PC-9 (cell line): ENCODE data around the gene PSMB9. TPM values are rescaled to one million over a fixed set of nuclear protein-coding genes. Genes with fewer than 3 reads are reported as not detected.
"Not testable (repeated sequence)": the region's sequence is repeated elsewhere in the genome, so short reads cannot be mapped to it uniquely, and the experiment has no call there.

Experiments used
- BruUV-seq: library from RNA; stranded (reverse); fragments of 400-500 nt; replicated peaks from 2 replicates; lab custom pipeline; 2021; lab: Mats Ljungman, UMichigan
- CTCF ChIA-PET: fragments of 300-600 bp; sonication (Branson Sonifier 250); formaldehyde crosslinking; loops from one replicate; lab custom pipeline; 2022; ENCODE audit warnings: antibody characterized with exemption; lab: Charles Lee
- POLR2A ChIA-PET: fragments of 300-600 bp; sonication (Branson Sonifier 250); formaldehyde crosslinking; loops from one replicate; lab custom pipeline; 2022; ENCODE audit warnings: antibody characterized with exemption; ENCODE audit not compliant: unreplicated experiment; lab: Charles Lee
- DNase-seq, 2 experiments: peaks; one replicate each; pipeline versions ENCODE4 v3.0.0 to v3.0.0-alpha.2; 2015 to 2022; ENCODE audit warnings: mixed read lengths in 1 of 2
- H2AFZ ChIP-seq: fragments of 200-600 bp; sonication (generic); 2 replicates; pipeline ENCODE4 v1.8.1; 2017; ENCODE audit warnings: antibody characterized with exemption
- H3F3A ChIP-seq: fragments of 200-600 bp; sonication (generic); 2 replicates; pipeline ENCODE4 v1.8.1; 2017; ENCODE audit warnings: antibody characterized with exemption, mild to moderate bottlenecking, low read depth; ENCODE audit not compliant: insufficient read depth
- H3K27ac ChIP-seq: fragments of 200-600 bp; sonication (generic); 2 replicates; pipeline ENCODE4 v1.6.1; 2016; ENCODE audit warnings: mixed run types
- H3K27me3 ChIP-seq: fragments of 200-600 bp; sonication (generic); 2 replicates; pipeline ENCODE4 v1.6.1; 2016; ENCODE audit warnings: low read depth, mixed run types; ENCODE audit not compliant: insufficient read depth
- H3K36me3 ChIP-seq: fragments of 200-600 bp; sonication (generic); 2 replicates; pipeline ENCODE4 v1.6.1; 2016; ENCODE audit warnings: low read depth, mixed run types
- H3K4me1 ChIP-seq: fragments of 200-600 bp; sonication (generic); replicated peaks from 2 replicates; pipeline ENCODE4 v1.6.1; 2016; ENCODE audit warnings: mixed run types; ENCODE audit not compliant: insufficient read depth
- H3K4me2 ChIP-seq: fragments of 200-600 bp; sonication (generic); 2 replicates; pipeline ENCODE4 v1.6.1; 2017; ENCODE audit warnings: mixed run types
- H3K4me3 ChIP-seq: fragments of 200-600 bp; sonication (generic); 2 replicates; pipeline ENCODE4 v1.6.1; 2016; ENCODE audit warnings: mixed run types
- H3K79me2 ChIP-seq: fragments of 200-600 bp; sonication (generic); 2 replicates; pipeline ENCODE4 v1.6.1; 2017; ENCODE audit warnings: low read depth, mixed run types
- H3K9me2 ChIP-seq: fragments of 200-600 bp; sonication (generic); 2 replicates; pipeline ENCODE4 v1.8.1; 2017; ENCODE audit warnings: mild to moderate bottlenecking; ENCODE audit not compliant: insufficient read depth
- H3K9me3 ChIP-seq: fragments of 200-600 bp; sonication (generic); 2 replicates; pipeline ENCODE4 v1.8.1; 2016; ENCODE audit warnings: low read depth; ENCODE audit not compliant: insufficient read depth
- H4K20me1 ChIP-seq: fragments of 200-600 bp; sonication (generic); 2 replicates; pipeline ENCODE4 v1.8.1; 2017; ENCODE audit not compliant: insufficient read depth
- CTCF ChIP-seq: fragments of 200-600 bp; sonication (generic); conservative IDR thresholded peaks from 2 replicates; pipeline ENCODE4 v1.6.1; 2017; ENCODE audit warnings: mixed run types, antibody characterized with exemption, mild to moderate bottlenecking, moderate library complexity
- EZH2 ChIP-seq: fragments of 200-600 bp; sonication (generic); IDR thresholded peaks from 2 replicates; pipeline ENCODE4 v1.8.0; 2017; ENCODE audit warnings: antibody characterized with exemption, low read depth
- intact Hi-C: fragments of 100-400 bp; cut with micrococcal nuclease; formaldehyde crosslinking; loops from one replicate; pipeline ENCODE4 v1.10.0; 2022; ENCODE audit not compliant: unreplicated experiment
- total RNA-seq: library from RNA; stranded (reverse); gene quantifications from 2 replicates; pipeline ENCODE4 v1.2.3, GENCODE V29; 2021

The PSMB9 gene
- total RNA-seq, 1 experiment from 2014 or later: 37.6 TPM

- CTCF ChIA-PET: interaction anchor here (0.6 to 2.2 kb wide), 15 partner anchors 14 to 1143 kb away, joined by 3 to 49 read pairs (median 4); partner anchors contain the start of genes PSMB9, TAP1 and TAP2
- intact Hi-C loops: loop anchor here (1.0 to 10.0 kb wide), 6 partner anchors 30 to 1322 kb away; partner anchors contain the start of genes ATP6V1G2 and TAP2
- Histone ChIP-seq H3K4me1 (no peaks in the 10 kb centered on the region), H3K9me3 (no peaks in the 10 kb centered on the region), H3K27me3 (no peaks in the 10 kb centered on the region), H3F3A (no peaks in the 10 kb centered on the region), H3K4me2 (no peak overlapping the region), H3K4me3 (no peak overlapping the region), H3K79me2 (no peaks in the 10 kb centered on the region), H3K9me2 (no peaks in the 10 kb centered on the region), H2AFZ (no peak overlapping the region), H3K27ac (no peak overlapping the region), H3K36me3 (no peaks in the 10 kb centered on the region), H4K20me1 (no peaks in the 10 kb centered on the region)
- TF ChIP-seq EZH2 (no peak), CTCF (peak; percentile 95)
- POLR2A ChIA-PET: interaction anchor here (0.6 kb wide), 1 partner anchor 83 kb away, joined by 4 read pairs; no protein-coding TSS in a partner anchor
- DNase-seq: peak; percentile 55 to 67
- BruUV-seq: no TSS peak
Observed at GRCh38 chr6:32868257-32868788, 14.3 kb downstream of the PSMB9 start.

GRCh38 chr6:32873947-32874346 lies 20.0 kb downstream of the PSMB9 start:
- H3K27me3 ChIP-seq, H3F3A ChIP-seq, H2AFZ ChIP-seq, H3K27ac ChIP-seq, H3K4me1 ChIP-seq, POLR2A ChIA-PET, DNase-seq, H3K4me2 ChIP-seq, H3K9me3 ChIP-seq, BruUV-seq, H3K36me3 ChIP-seq, H4K20me1 ChIP-seq, H3K9me2 ChIP-seq, H3K4me3 ChIP-seq, intact Hi-C loops, CTCF ChIA-PET, H3K79me2 ChIP-seq: not testable (repeated sequence)

- Histone ChIP-seq H3K4me1 (no peaks in the 10 kb centered on the region), H3K9me3 (no peaks in the 10 kb centered on the region), H4K20me1 (no peaks in the 10 kb centered on the region), H3K27ac (no peak overlapping the region), H3K79me2 (no peaks in the 10 kb centered on the region), H3K36me3 (no peaks in the 10 kb centered on the region), H2AFZ (no peak overlapping the region), H3K4me3 (no peak overlapping the region), H3K27me3 (0 out of 2 replicates have a peak, but pooled peaks cover 4% of the 10 kb centered on the region), H3K4me2 (no peak overlapping the region), H3F3A (no peaks in the 10 kb centered on the region), H3K9me2 (no peaks in the 10 kb centered on the region)
- no TSS peak for BruUV-seq
- TF ChIP-seq EZH2 (no peak), CTCF (no peak)
- DNase-seq: no peak
- POLR2A ChIA-PET: no interaction called here
- intact Hi-C loops: no loop called here
- CTCF ChIA-PET: interaction anchor here (0.5 to 0.6 kb wide), 2 partner anchors 114 to 130 kb away, joined by 3 to 5 read pairs; no protein-coding TSS in a partner anchor
Observed at GRCh38 chr6:32876603-32877002, 22.6 kb downstream of the PSMB9 start.
